ENCODE results near the gene HBEGF. TPM values are rescaled to one million over a fixed set of nuclear protein-coding genes. Genes with fewer than 3 reads are reported as not detected.

The HBEGF gene
- total RNA-seq, 1 donor from 2014 or later, result 0.49 TPM

DNA sequence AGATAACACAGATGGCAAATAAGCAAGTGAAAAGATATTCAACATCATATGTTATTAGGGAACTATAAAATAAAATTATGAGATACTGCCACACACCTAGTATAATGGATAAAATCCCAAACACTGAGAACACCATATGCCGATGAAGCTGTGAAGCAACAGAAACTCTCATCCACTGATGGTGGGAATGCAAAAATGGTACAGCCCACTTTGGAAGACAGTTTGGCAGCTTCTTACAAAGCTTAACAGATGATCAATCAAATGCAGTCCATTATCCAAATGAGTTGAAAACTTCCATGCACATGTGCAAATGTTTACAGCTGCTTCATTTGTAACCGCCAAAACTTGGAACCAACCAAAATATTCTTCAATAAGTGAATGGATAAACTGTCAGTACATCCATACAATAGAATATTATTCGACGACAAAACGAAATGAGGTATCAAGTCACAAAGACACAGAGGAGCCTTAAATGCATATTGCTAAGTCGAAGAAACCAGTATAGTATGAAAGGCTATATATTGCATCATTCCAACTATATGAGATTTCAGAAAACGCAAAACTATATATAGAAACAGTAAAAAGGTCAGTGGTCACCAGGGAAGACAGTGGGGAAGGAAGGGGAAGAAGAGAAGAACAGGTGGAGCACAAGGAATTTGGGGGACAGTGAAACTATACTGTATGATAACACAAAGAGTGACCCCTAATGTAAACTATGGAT is 58.4 kb downstream of the HBEGF start:
- no peak for DNase-seq
- ChIA-PET CTCF (no interaction called here), POLR2A (no interaction called here)
- H3K27me3 Mint-ChIP-seq, result no peaks in the 10 kb centered on the region
- H3K9me3 Mint-ChIP-seq, result no peaks in the 10 kb centered on the region
- ATAC-seq (ENCODE audit: low read depth), result no peak
- TF ChIP-seq, protein P1, sequence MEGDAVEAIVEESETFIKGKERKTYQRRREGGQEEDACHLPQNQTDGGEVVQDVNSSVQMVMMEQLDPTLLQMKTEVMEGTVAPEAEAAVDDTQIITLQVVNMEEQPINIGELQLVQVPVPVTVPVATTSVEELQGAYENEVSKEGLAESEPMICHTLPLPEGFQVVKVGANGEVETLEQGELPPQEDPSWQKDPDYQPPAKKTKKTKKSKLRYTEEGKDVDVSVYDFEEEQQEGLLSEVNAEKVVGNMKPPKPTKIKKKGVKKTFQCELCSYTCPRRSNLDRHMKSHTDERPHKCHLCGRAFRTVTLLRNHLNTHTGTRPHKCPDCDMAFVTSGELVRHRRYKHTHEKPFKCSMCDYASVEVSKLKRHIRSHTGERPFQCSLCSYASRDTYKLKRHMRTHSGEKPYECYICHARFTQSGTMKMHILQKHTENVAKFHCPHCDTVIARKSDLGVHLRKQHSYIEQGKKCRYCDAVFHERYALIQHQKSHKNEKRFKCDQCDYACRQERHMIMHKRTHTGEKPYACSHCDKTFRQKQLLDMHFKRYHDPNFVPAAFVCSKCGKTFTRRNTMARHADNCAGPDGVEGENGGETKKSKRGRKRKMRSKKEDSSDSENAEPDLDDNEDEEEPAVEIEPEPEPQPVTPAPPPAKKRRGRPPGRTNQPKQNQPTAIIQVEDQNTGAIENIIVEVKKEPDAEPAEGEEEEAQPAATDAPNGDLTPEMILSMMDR (IDR thresholded peaks at IDR 0.05), result no peak
- peaks cover 20% of the 10 kb centered on the region for H3K4me1 Mint-ChIP-seq
- intact Hi-C loops (cut with micrococcal nuclease), result no loop called here
- H3K27ac Mint-ChIP-seq, result no peak overlapping the region
- no peak overlapping the region for H3K4me3 Mint-ChIP-seq
- peaks cover 5% of the 10 kb centered on the region for H3K36me3 Mint-ChIP-seq (ENCODE audit: low read depth)

DNA sequence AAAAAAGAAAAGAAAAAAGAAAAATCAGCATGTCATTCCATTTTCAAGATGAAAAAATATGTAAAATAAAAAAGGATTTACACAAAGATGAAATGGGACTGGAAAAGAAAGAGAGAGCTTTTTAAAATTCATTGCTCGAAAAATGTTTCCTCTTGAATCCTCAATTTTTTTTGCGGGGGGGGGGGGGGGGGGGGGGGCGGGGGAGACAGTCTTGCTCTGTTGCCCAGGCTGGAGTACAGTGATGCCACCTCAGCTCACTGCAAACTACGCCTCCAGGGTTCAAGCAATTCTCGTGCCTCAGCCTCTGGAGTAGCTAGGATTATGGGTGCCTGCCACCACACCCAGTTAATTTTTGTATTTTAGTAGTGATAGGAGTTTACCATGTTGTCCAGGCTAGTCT is 60.0 kb downstream of the HBEGF start:
- H3K27ac Mint-ChIP-seq, result no peak overlapping the region
- DNase-seq (no peak), ATAC-seq (ENCODE audit: low read depth) (no peak)
- no peak overlapping the region for H3K4me3 Mint-ChIP-seq
- ChIA-PET POLR2A (interaction anchor here (0.6 kb wide), 1 partner anchor 507 kb away, joined by 6 read pairs; no protein-coding TSS in a partner anchor), CTCF (no interaction called here)
- H3K4me1 Mint-ChIP-seq, result peaks cover 27% of the 10 kb centered on the region
- no peaks in the 10 kb centered on the region for H3K9me3 Mint-ChIP-seq
- intact Hi-C loops (cut with micrococcal nuclease), result no loop called here
- peaks cover 5% of the 10 kb centered on the region for H3K36me3 Mint-ChIP-seq (ENCODE audit: low read depth)
- TF ChIP-seq, protein P1 (IDR thresholded peaks at IDR 0.05), result no peak
- no peaks in the 10 kb centered on the region for H3K27me3 Mint-ChIP-seq

DNA sequence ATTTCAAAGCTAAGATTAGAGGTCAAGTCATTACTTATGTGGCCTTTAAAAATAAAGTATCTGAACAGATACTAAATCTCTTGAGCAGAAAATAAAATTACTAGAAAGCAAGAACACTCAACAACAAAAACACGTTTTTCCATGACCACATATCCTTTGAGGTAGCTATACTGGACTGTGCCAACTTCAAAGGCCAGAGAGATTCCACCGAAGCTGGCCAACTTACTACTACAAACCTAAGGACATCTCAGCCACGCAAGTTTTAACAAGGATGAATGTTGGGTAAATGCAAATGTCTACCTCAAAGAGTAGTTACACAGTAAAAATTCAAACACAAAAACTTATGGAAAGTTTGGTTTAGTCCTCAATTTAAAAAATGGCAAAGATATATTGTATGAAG is 62.4 kb downstream of the HBEGF start:
- peak overlapping the region; percentile 79 for H3K4me3 Mint-ChIP-seq
- H3K9me3 Mint-ChIP-seq, result no peaks in the 10 kb centered on the region
- H3K27ac Mint-ChIP-seq, result peak overlapping the region; percentile 85
- POLR2A ChIA-PET, result no interaction called here
- peaks cover 27% of the 10 kb centered on the region for H3K4me1 Mint-ChIP-seq
- intact Hi-C loops (cut with micrococcal nuclease), result loop anchor here (1.0 to 5.0 kb wide), 2 partner anchors 19 to 37 kb away; partner anchors contain the start of gene PFDN1
- peaks cover 10% of the 10 kb centered on the region for H3K36me3 Mint-ChIP-seq (ENCODE audit: low read depth)
- CTCF ChIA-PET, result interaction anchor here (0.6 kb wide), 1 partner anchor 63 kb away, joined by 3 read pairs; the partner anchor contains the start of gene HBEGF
- TF ChIP-seq, protein P1 (IDR thresholded peaks at IDR 0.05), result no peak
- DNase-seq (no peak), ATAC-seq (ENCODE audit: low read depth) (no peak)
- H3K27me3 Mint-ChIP-seq, result no peaks in the 10 kb centered on the region

Other genes with a start within 250 kb of the HBEGF start
- gene PURA, start 232.5 kb downstream of the HBEGF start, total RNA-seq, result 13.2 and 14.9 TPM in 2 replicates
- 3.7 and 4.8 TPM in 2 replicates for gene IGIP, start 220.7 kb downstream of the HBEGF start, total RNA-seq
- gene CYSTM1, start 171.4 kb downstream of the HBEGF start, total RNA-seq, result 20.1 and 23.3 TPM in 2 replicates
- 38.2 and 38.4 TPM in 2 replicates for gene PFDN1, start 43.5 kb downstream of the HBEGF start, total RNA-seq
- not detected in 2 replicates for gene SLC4A9, start 13.6 kb upstream of the HBEGF start, total RNA-seq
- gene ANKHD1, start 55.2 kb upstream of the HBEGF start, total RNA-seq, result 166 and 187 TPM in 2 replicates
- gene EIF4EBP3, start 201.1 kb upstream of the HBEGF start, total RNA-seq, result 14.4 and 18.2 TPM in 2 replicates
- 41.1 and 41.8 TPM in 2 replicates for gene SRA1, start 210.9 kb upstream of the HBEGF start, total RNA-seq
- gene APBB3, start 218.0 kb upstream of the HBEGF start, total RNA-seq, result 36.0 and 37.5 TPM in 2 replicates
- 76.0 and 77.9 TPM in 2 replicates for gene SLC35A4, start 218.2 kb upstream of the HBEGF start, total RNA-seq

Data from activated B cell treated with CpG ODN at 0.5 μM for 24 hours (primary cell).